ENCODE measurements around the gene CNTN5.
"Not testable (repeated sequence)": the region's sequence is repeated elsewhere in the genome, so short reads cannot be mapped to it uniquely, and the experiment has no call there.

The CNTN5 gene

GRCh38 chr11:100229086-100229485, 1208.3 kb downstream of the CNTN5 start:
- H3K9ac ChIP-seq (ENCODE audit: low read length) = no peak overlapping the region
- H3K9me3 ChIP-seq (ENCODE audit: control insufficient read depth, low read depth, low read length) = no peaks in the 10 kb centered on the region
- peaks cover 3% of the 10 kb centered on the region for H3K4me1 ChIP-seq (ENCODE audit: control insufficient read depth, low read depth, low read length)
- H3K27me3 ChIP-seq (ENCODE audit: control insufficient read depth, insufficient read depth, low read length) = no peaks in the 10 kb centered on the region
- H3K4me3 ChIP-seq (ENCODE audit: low read length) = no peak overlapping the region
- no peaks in the 10 kb centered on the region for H3K36me3 ChIP-seq (ENCODE audit: control insufficient read depth, low read depth, low read length)
- no peak overlapping the region for H3K27ac ChIP-seq (ENCODE audit: low read length)

GRCh38 chr11:100232006-100232405, 1211.3 kb downstream of the CNTN5 start:
- no peaks in the 10 kb centered on the region for H3K27me3 ChIP-seq (ENCODE audit: control insufficient read depth, insufficient read depth, low read length)
- no peak overlapping the region for H3K9ac ChIP-seq (ENCODE audit: low read length)
- H3K4me3 ChIP-seq (ENCODE audit: low read length) = no peak overlapping the region
- H3K4me1 ChIP-seq (ENCODE audit: control insufficient read depth, low read depth, low read length) = peaks cover 3% of the 10 kb centered on the region
- H3K9me3 ChIP-seq (ENCODE audit: control insufficient read depth, low read depth, low read length) = no peaks in the 10 kb centered on the region
- H3K27ac ChIP-seq (ENCODE audit: low read length) = no peak overlapping the region
- H3K36me3 ChIP-seq (ENCODE audit: control insufficient read depth, low read depth, low read length) = no peaks in the 10 kb centered on the region

- Histone ChIP-seq H3K36me3 (ENCODE audit: control insufficient read depth, low read depth, low read length) (no peaks in the 10 kb centered on the region), H3K4me3 (ENCODE audit: low read length) (no peak overlapping the region), H3K9me3 (ENCODE audit: control insufficient read depth, low read depth, low read length) (no peaks in the 10 kb centered on the region), H3K27ac (ENCODE audit: low read length) (no peak overlapping the region), H3K4me1 (ENCODE audit: control insufficient read depth, low read depth, low read length) (peaks cover 3% of the 10 kb centered on the region), H3K27me3 (ENCODE audit: control insufficient read depth, insufficient read depth, low read length) (no peaks in the 10 kb centered on the region), H3K9ac (ENCODE audit: low read length) (no peak overlapping the region)
Measured at GRCh38 chr11:100235085-100235484, 1214.3 kb downstream of the CNTN5 start.

GRCh38 chr11:100240025-100240539, 1219.3 kb downstream of the CNTN5 start:
- Histone ChIP-seq H3K27ac (ENCODE audit: low read length) (no peak overlapping the region), H3K4me3 (ENCODE audit: low read length) (no peak overlapping the region), H3K4me1 (ENCODE audit: control insufficient read depth, low read depth, low read length) (no peaks in the 10 kb centered on the region), H3K27me3 (ENCODE audit: control insufficient read depth, insufficient read depth, low read length) (no peaks in the 10 kb centered on the region), H3K9me3 (ENCODE audit: control insufficient read depth, low read depth, low read length) (no peaks in the 10 kb centered on the region), H3K9ac (ENCODE audit: low read length) (no peak overlapping the region), H3K36me3 (ENCODE audit: control insufficient read depth, low read depth, low read length) (no peaks in the 10 kb centered on the region)

- Histone ChIP-seq H3K27ac (ENCODE audit: low read length) (no peak overlapping the region), H3K9ac (ENCODE audit: low read length) (no peak overlapping the region), H3K4me3 (ENCODE audit: low read length) (no peak overlapping the region), H3K4me1 (ENCODE audit: control insufficient read depth, low read depth, low read length) (no peaks in the 10 kb centered on the region), H3K27me3 (ENCODE audit: control insufficient read depth, insufficient read depth, low read length) (no peaks in the 10 kb centered on the region), H3K36me3 (ENCODE audit: control insufficient read depth, low read depth, low read length) (no peaks in the 10 kb centered on the region), H3K9me3 (ENCODE audit: control insufficient read depth, low read depth, low read length) (no peaks in the 10 kb centered on the region)
Measured at GRCh38 chr11:100247704-100248103, 1227.0 kb downstream of the CNTN5 start.

- not testable (repeated sequence) for H3K36me3 ChIP-seq (ENCODE audit: control insufficient read depth, low read depth, low read length); H3K27ac ChIP-seq (ENCODE audit: low read length); H3K9ac ChIP-seq (ENCODE audit: low read length); H3K27me3 ChIP-seq (ENCODE audit: control insufficient read depth, insufficient read depth, low read length); H3K9me3 ChIP-seq (ENCODE audit: control insufficient read depth, low read depth, low read length); H3K4me3 ChIP-seq (ENCODE audit: low read length); H3K4me1 ChIP-seq (ENCODE audit: control insufficient read depth, low read depth, low read length)
Measured at GRCh38 chr11:100257238-100257803, 1236.6 kb downstream of the CNTN5 start.

- Histone ChIP-seq H3K4me3 (ENCODE audit: low read length) (no peak overlapping the region), H3K27me3 (ENCODE audit: control insufficient read depth, insufficient read depth, low read length) (no peaks in the 10 kb centered on the region), H3K36me3 (ENCODE audit: control insufficient read depth, low read depth, low read length) (no peaks in the 10 kb centered on the region), H3K9ac (ENCODE audit: low read length) (no peak overlapping the region), H3K9me3 (ENCODE audit: control insufficient read depth, low read depth, low read length) (no peaks in the 10 kb centered on the region), H3K27ac (ENCODE audit: low read length) (no peak overlapping the region), H3K4me1 (ENCODE audit: control insufficient read depth, low read depth, low read length) (no peaks in the 10 kb centered on the region)
Measured at GRCh38 chr11:100269516-100269915, 1248.8 kb downstream of the CNTN5 start.

GRCh38 chr11:100273066-100273815, 1252.5 kb downstream of the CNTN5 start:
- H3K27me3 ChIP-seq (ENCODE audit: control insufficient read depth, insufficient read depth, low read length) = no peaks in the 10 kb centered on the region
- H3K4me1 ChIP-seq (ENCODE audit: control insufficient read depth, low read depth, low read length) = no peaks in the 10 kb centered on the region
- no peak overlapping the region for H3K27ac ChIP-seq (ENCODE audit: low read length)
- H3K9ac ChIP-seq (ENCODE audit: low read length) = no peak overlapping the region
- no peaks in the 10 kb centered on the region for H3K9me3 ChIP-seq (ENCODE audit: control insufficient read depth, low read depth, low read length)
- H3K4me3 ChIP-seq (ENCODE audit: low read length) = no peak overlapping the region
- no peaks in the 10 kb centered on the region for H3K36me3 ChIP-seq (ENCODE audit: control insufficient read depth, low read depth, low read length)

- H3K27me3 ChIP-seq (ENCODE audit: control insufficient read depth, insufficient read depth, low read length); H3K4me1 ChIP-seq (ENCODE audit: control insufficient read depth, low read depth, low read length); H3K4me3 ChIP-seq (ENCODE audit: low read length); H3K9ac ChIP-seq (ENCODE audit: low read length); H3K36me3 ChIP-seq (ENCODE audit: control insufficient read depth, low read depth, low read length); H3K27ac ChIP-seq (ENCODE audit: low read length); H3K9me3 ChIP-seq (ENCODE audit: control insufficient read depth, low read depth, low read length): not testable (repeated sequence)
Measured at GRCh38 chr11:100274466-100274865, 1253.7 kb downstream of the CNTN5 start.

- Histone ChIP-seq H3K9me3 (ENCODE audit: control insufficient read depth, low read depth, low read length) (no peaks in the 10 kb centered on the region), H3K4me3 (ENCODE audit: low read length) (no peak overlapping the region), H3K27ac (ENCODE audit: low read length) (no peak overlapping the region), H3K27me3 (ENCODE audit: control insufficient read depth, insufficient read depth, low read length) (no peaks in the 10 kb centered on the region), H3K4me1 (ENCODE audit: control insufficient read depth, low read depth, low read length) (peaks cover 19% of the 10 kb centered on the region), H3K36me3 (ENCODE audit: control insufficient read depth, low read depth, low read length) (no peaks in the 10 kb centered on the region), H3K9ac (ENCODE audit: low read length) (no peak overlapping the region)
Measured at GRCh38 chr11:100294748-100295147, 1274.0 kb downstream of the CNTN5 start.

- no peaks in the 10 kb centered on the region for H3K27me3 ChIP-seq (ENCODE audit: control insufficient read depth, insufficient read depth, low read length)
- H3K9ac ChIP-seq (ENCODE audit: low read length) = no peak overlapping the region
Measured at GRCh38 chr11:100296051-100296679, 1275.4 kb downstream of the CNTN5 start.

More at GRCh38 chr11:100296051-100296679, 1275.4 kb downstream of the CNTN5 start:
- H3K4me1 ChIP-seq (ENCODE audit: control insufficient read depth, low read depth, low read length) = peaks cover 19% of the 10 kb centered on the region
- H3K9me3 ChIP-seq (ENCODE audit: control insufficient read depth, low read depth, low read length) = no peaks in the 10 kb centered on the region
- no peak overlapping the region for H3K4me3 ChIP-seq (ENCODE audit: low read length)
- H3K36me3 ChIP-seq (ENCODE audit: control insufficient read depth, low read depth, low read length) = no peaks in the 10 kb centered on the region
- H3K27ac ChIP-seq (ENCODE audit: low read length) = no peak overlapping the region

All from iPS-18a (cell line).